ENCODE measurements around the gene ZNF680.
"Not testable (repeated sequence)": the region's sequence is repeated elsewhere in the genome, so short reads cannot be mapped to it uniquely, and the experiment has no call there.

The ZNF680 gene

GRCh38 chr7:64557601-64558322 lies 5.1 kb downstream of the ZNF680 start:
- no peak for DNase-seq (ENCODE audit: extremely low read depth in 1 of 2, low read depth in 1 of 2)

- no peak for DNase-seq (ENCODE audit: extremely low read depth in 1 of 2, low read depth in 1 of 2)
Observed at GRCh38 chr7:64555046-64555445, 7.8 kb downstream of the ZNF680 start.

- not testable (repeated sequence) for DNase-seq (ENCODE audit: extremely low read depth in 1 of 2, low read depth in 1 of 2)
Observed at GRCh38 chr7:64554188-64554587, 8.7 kb downstream of the ZNF680 start.

GRCh38 chr7:64551375-64552142 lies 11.3 kb downstream of the ZNF680 start:
- no peak for DNase-seq (ENCODE audit: extremely low read depth in 1 of 2, low read depth in 1 of 2)

GRCh38 chr7:64544010-64544409 lies 18.9 kb downstream of the ZNF680 start:
- DNase-seq (ENCODE audit: extremely low read depth in 1 of 2, low read depth in 1 of 2), result no peak

- no peak for DNase-seq (ENCODE audit: extremely low read depth in 1 of 2, low read depth in 1 of 2)
Observed at GRCh38 chr7:64541438-64542359, 21.2 kb downstream of the ZNF680 start.

- no peak for DNase-seq (ENCODE audit: extremely low read depth in 1 of 2, low read depth in 1 of 2)
Observed at GRCh38 chr7:64533756-64534155, 29.1 kb downstream of the ZNF680 start.

GRCh38 chr7:64528770-64529169 lies 34.1 kb downstream of the ZNF680 start:
- DNase-seq (ENCODE audit: extremely low read depth in 1 of 2, low read depth in 1 of 2), result no peak

- no peak for DNase-seq (ENCODE audit: extremely low read depth in 1 of 2, low read depth in 1 of 2)
Observed at GRCh38 chr7:64521409-64521984, 41.4 kb downstream of the ZNF680 start.

GRCh38 chr7:64516451-64516850 lies 46.4 kb downstream of the ZNF680 start:
- DNase-seq (ENCODE audit: extremely low read depth in 1 of 2, low read depth in 1 of 2), result no peak

GRCh38 chr7:64515781-64516180 lies 47.1 kb downstream of the ZNF680 start:
- DNase-seq (ENCODE audit: extremely low read depth in 1 of 2, low read depth in 1 of 2), result no peak

- DNase-seq (ENCODE audit: extremely low read depth in 1 of 2, low read depth in 1 of 2), result no peak
Observed at GRCh38 chr7:64515330-64515729, 47.5 kb downstream of the ZNF680 start.

GRCh38 chr7:64509583-64509982 lies 53.3 kb downstream of the ZNF680 start:
- no peak for DNase-seq (ENCODE audit: extremely low read depth in 1 of 2, low read depth in 1 of 2)

GRCh38 chr7:64504581-64505120 lies 58.2 kb downstream of the ZNF680 start:
- no peak for DNase-seq (ENCODE audit: extremely low read depth in 1 of 2, low read depth in 1 of 2)

GRCh38 chr7:64498270-64498669 lies 64.6 kb downstream of the ZNF680 start:
- no peak for DNase-seq (ENCODE audit: extremely low read depth in 1 of 2, low read depth in 1 of 2)

- no peak for DNase-seq (ENCODE audit: extremely low read depth in 1 of 2, low read depth in 1 of 2)
Observed at GRCh38 chr7:64494912-64495461, 67.9 kb downstream of the ZNF680 start.

- DNase-seq (ENCODE audit: extremely low read depth in 1 of 2, low read depth in 1 of 2), result no peak
Observed at GRCh38 chr7:64485623-64486022, 77.2 kb downstream of the ZNF680 start.

All from activated CD8-positive, alpha-beta memory T cell treated with anti-CD3 and anti-CD28 coated beads for 1 hour (primary cell).